ENCODE results near the gene SHFL.

SHFL gene

GRCh38 chr19:10085641-10086590 is at the start of gene SHFL (continued):
- no peak for TF ChIP-seq REST (tag by site-specific recombination; IDR thresholded peaks at IDR 0.05)
- TF ChIP-seq ZEB2 (tag by site-specific recombination; IDR thresholded peaks at IDR 0.05) = no peak
- no peak for TF ChIP-seq ZBTB8A (tag by site-specific recombination; IDR thresholded peaks at IDR 0.05)
- peak; percentile 59 for TF ChIP-seq ZBTB20 (tag by site-specific recombination; IDR thresholded peaks at IDR 0.05)
- TF ChIP-seq ZNF529 (tag by site-specific recombination; IDR thresholded peaks at IDR 0.05; ENCODE audit: insufficient replicate concordance) = no peak
- TF ChIP-seq ZNF19 (tag by site-specific recombination; IDR thresholded peaks at IDR 0.05; ENCODE audit: low read depth) = no peak
- no peak for TF ChIP-seq ZBTB11 (tag by site-specific recombination; conservative IDR thresholded peaks at IDR 0.05; ENCODE audit: low read depth)
- TF ChIP-seq ZBTB44 (tag by site-specific recombination; IDR thresholded peaks at IDR 0.05) = no peak
- TF ChIP-seq ZNF521 (tag by site-specific recombination; IDR thresholded peaks at IDR 0.05) = no peak
- no peak for TF ChIP-seq ZNF704 (tag by site-specific recombination; IDR thresholded peaks at IDR 0.05)
- no peak for TF ChIP-seq ZNF157 (tag by site-specific recombination; IDR thresholded peaks at IDR 0.05)
- TF ChIP-seq RBAK (tag by site-specific recombination; IDR thresholded peaks at IDR 0.05) = no peak
- no peak for TF ChIP-seq ZNF747 (tag by site-specific recombination; IDR thresholded peaks at IDR 0.05)
- no peak for TF ChIP-seq ZNF221 (tag by site-specific recombination; IDR thresholded peaks at IDR 0.05; ENCODE audit: borderline replicate concordance)
- TF ChIP-seq ZNF148 (tag by site-specific recombination; IDR thresholded peaks at IDR 0.05; ENCODE audit: borderline replicate concordance) = no peak
- TF ChIP-seq ZNF155 (tag by site-specific recombination; IDR thresholded peaks at IDR 0.05) = no peak
- no peak for TF ChIP-seq ZNF211 (tag by site-specific recombination; IDR thresholded peaks at IDR 0.05; ENCODE audit: low read depth)
- no peak for TF ChIP-seq ZBTB49 (tag by site-specific recombination; IDR thresholded peaks at IDR 0.05; ENCODE audit: low read depth)
- TF ChIP-seq ZNF660 (tag by site-specific recombination; IDR thresholded peaks at IDR 0.05) = no peak
- no peak for TF ChIP-seq ZNF239 (tag by site-specific recombination; IDR thresholded peaks at IDR 0.05)
- TF ChIP-seq ZNF510 (tag by site-specific recombination; IDR thresholded peaks at IDR 0.05; ENCODE audit: insufficient replicate concordance) = no peak
- TF ChIP-seq KLF7 (tag by site-specific recombination; IDR thresholded peaks at IDR 0.05; ENCODE audit: borderline replicate concordance) = no peak
- TF ChIP-seq SP7 (tag by site-specific recombination; IDR thresholded peaks at IDR 0.05) = 0 out of 2 replicates have a peak, but pooled peaks have one; percentile 21
- no peak for TF ChIP-seq ZNF140 (tag by site-specific recombination; IDR thresholded peaks at IDR 0.05)

All from HEK293 (cell line).